G401.6 (cell line): ENCODE data around the gene BTBD7.
"Not testable (repeated sequence)": the region's sequence is repeated elsewhere in the genome, so short reads cannot be mapped to it uniquely, and the experiment has no call there.

Source experiments
- FAIRE-seq: peaks from 2 replicates; lab custom pipeline; 2012; peaks lifted over from hg19 to GRCh38; lab: Jason Lieb, UNC

The BTBD7 gene, protein sequence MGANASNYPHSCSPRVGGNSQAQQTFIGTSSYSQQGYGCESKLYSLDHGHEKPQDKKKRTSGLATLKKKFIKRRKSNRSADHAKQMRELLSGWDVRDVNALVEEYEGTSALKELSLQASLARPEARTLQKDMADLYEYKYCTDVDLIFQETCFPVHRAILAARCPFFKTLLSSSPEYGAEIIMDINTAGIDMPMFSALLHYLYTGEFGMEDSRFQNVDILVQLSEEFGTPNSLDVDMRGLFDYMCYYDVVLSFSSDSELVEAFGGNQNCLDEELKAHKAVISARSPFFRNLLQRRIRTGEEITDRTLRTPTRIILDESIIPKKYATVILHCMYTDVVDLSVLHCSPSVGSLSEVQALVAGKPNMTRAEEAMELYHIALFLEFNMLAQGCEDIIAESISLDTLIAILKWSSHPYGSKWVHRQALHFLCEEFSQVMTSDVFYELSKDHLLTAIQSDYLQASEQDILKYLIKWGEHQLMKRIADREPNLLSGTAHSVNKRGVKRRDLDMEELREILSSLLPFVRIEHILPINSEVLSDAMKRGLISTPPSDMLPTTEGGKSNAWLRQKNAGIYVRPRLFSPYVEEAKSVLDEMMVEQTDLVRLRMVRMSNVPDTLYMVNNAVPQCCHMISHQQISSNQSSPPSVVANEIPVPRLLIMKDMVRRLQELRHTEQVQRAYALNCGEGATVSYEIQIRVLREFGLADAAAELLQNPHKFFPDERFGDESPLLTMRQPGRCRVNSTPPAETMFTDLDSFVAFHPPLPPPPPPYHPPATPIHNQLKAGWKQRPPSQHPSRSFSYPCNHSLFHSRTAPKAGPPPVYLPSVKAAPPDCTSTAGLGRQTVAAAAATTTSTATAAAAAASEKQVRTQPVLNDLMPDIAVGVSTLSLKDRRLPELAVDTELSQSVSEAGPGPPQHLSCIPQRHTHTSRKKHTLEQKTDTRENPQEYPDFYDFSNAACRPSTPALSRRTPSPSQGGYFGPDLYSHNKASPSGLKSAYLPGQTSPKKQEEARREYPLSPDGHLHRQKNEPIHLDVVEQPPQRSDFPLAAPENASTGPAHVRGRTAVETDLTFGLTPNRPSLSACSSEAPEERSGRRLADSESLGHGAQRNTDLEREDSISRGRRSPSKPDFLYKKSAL

DNA sequence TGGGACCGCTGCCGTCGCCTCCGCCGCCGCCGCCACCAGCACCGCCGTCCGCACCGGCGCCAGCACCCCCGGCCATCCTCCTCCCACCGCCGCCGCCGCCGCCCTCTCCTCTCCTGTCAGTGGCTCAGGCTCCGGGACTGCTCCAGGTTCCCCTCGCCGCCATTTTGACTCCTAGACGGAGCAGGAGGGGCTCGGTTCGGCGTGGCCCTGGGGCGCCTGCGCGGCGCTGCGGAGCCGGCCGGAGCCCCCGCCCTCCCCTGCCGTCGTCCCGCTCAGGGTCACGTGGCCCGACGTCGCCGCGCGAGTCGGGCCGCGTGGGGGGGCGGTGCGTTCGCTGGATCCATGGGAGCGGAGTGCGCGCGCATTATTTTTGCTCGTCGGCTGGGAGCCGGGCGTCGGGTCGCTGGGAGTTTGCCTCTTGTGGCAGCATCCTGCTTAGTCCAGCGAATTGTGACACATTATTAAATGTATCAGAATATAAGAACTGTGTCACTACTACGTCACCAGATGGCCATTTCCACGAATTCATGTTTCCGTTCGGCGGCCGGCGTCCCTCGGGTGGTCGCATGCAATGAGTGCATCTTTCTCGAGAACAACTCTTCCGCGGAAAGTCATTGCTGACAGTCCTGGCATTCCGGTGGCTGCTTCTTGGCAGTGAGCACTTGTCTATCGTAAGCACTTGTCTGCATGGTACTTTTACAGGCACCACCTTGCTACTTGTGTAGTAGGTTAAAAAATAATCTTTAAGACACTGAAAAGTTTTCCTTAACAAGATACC, at the start of gene BTBD7:
Gene BTBD7, minus strand, starts transcription at position 184 of the 778 bp plus-strand sequence. CDS start 36,985 bp downstream, outside the sequence.
- FAIRE-seq = no peak

DNA sequence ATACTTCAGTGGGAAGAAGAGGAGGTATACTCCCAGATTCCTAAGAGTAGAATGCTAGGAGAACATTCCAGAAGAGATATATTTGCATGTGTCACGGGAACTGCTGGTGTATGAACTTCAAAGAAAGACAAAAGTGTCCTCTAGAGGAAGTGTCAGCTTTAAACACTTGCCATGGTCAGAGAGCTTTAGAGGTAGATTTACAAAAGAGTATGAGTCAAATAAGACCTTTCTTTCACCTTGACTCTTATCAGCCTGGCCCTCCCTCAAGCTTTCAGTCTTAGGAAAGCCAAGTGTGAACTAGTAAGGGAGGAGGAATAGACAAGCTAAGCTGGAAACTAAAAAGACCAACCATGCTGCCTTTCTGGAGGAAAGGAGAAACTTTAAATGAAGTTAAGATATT, 48.8 kb upstream of the BTBD7 start:
- no peak for FAIRE-seq

DNA sequence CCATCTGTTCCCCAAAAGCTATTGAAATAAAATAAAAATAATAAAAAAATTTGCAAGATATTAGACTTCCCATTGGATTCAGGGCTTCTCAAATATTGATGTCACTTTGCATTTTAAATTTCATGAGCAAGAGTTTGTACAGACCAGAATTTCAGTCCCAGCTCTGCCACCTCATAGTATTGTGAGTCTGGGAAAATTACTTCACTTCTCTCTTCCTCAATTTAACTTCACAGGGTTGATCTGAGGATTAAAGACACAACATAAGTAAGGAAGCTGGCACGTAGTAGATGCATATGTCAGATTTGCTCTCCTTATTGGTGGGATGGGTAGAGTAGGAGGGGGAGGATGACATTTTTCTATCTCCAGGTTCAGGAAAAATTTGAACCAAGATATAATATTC, 47.0 kb upstream of the BTBD7 start:
- FAIRE-seq = no peak

DNA sequence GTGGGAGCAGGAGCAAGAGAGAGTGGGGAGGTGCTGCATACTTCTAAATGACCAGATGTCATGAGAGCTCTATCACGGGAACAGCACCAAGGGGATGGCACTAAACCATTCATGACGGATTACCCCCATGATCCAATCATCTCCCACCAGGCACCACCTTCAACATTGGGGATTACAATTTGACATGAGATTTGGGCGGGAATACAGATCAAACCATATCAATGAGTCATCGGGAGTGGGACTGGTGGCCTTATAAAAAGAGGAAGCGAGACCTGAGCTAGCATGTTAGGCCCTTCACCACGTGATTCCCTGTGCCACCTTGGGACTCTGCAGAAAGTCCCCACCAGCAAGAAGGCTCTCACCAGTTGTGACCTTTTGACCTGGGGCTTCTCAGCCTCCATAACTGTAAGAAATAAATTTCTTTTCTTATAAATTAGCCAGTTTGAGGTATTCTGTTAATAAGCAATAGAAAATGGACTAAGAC, 42.9 kb upstream of the BTBD7 start:
- FAIRE-seq = no peak

DNA sequence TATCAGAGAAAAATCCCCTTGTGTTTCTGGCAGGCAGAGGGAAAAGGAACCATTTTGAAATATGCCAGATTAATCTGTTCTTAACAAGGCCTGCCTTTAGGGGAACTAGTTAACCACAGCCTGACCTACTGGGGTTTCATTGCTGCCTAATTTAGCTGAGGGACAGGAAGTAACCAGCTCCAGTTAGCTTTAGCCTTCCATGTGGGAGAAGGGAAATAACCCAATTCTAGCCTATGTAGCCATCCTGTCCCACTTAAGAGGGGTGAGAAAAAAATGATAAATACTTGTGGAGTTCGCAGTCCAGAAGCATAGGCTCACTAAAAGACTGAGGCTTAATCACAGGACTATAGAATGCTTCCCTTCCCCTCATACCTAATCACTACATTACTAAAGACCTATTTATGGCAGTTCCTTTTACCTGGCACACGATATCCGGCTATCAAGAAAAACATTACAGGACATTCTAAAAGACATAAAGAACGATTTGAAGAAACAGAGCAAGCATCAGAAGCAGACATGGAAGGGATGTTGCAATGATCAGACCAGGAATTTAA, 37.0 kb upstream of the BTBD7 start:
- no peak for FAIRE-seq

DNA sequence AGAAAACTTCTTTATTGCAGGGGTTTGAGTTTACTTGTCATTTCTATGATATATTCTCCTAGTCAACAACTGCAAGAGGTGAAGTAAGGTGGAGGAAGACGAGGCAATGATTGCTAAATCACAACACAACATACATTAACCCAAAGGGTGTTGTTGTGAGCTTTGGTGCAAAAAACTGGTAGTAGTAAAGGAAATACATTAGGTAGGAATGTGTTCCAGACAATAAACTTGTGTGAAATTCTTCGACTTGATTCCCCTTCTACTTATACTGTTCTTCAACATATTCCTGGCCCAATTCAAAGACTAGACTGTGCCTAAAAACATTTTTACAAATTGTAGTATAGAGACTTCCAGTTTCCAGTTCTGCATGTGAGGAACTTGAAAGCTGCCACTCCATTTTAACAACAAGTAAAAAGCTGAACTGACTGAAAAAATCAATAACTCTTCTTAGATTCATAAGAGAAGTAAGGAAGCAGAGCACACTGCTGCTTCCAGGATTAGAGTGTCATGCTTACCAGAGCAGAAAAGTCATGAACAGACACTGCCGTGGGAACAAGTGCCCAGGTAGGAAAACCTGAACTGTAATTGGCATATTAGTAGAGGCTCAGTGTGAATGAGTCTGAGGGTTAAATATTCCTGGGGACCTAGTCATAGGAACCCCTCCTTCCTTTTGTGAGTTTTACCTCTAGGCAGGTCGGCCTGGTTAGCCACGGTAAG, 36.3 kb upstream of the BTBD7 start:
- FAIRE-seq = no peak

DNA sequence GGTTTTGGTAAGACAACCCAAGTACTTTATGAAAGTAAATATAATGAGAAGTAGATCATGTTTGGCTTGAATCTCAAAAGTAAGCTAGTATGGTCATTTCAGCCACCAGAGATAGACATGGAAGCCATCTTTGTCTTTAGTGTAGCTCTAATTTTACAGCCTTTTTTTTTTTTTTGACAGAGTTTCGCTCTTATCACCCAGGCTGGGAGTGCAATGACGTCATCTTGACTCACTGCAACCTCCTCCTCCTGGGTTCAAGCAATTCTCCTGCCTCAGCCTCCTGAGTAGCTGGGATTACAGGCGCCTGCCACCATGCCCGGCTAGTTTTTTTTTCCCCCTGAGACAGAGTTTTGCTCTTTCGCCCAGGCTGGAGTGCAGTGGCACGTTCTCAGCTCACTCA, 22.0 kb upstream of the BTBD7 start:
- FAIRE-seq = not testable (repeated sequence)

DNA sequence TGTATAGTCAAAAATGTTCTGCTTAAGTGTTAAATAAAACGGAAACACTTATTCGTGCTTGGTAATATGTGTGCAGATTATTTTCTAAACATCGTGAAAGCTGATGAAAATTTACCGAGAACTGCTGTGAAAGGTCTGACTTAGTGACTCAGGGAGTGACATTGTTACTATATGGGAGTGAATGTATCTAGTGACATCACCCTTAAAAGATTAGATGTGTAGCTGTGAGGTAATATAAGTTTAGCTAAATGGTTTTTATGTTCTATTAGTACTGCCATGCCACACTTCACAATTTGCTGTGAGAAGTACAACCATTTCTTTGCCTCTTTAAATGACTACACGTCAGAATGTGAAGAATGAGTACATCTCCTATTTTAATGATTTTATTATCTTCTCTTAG, 15.5 kb upstream of the BTBD7 start:
- no peak for FAIRE-seq

DNA sequence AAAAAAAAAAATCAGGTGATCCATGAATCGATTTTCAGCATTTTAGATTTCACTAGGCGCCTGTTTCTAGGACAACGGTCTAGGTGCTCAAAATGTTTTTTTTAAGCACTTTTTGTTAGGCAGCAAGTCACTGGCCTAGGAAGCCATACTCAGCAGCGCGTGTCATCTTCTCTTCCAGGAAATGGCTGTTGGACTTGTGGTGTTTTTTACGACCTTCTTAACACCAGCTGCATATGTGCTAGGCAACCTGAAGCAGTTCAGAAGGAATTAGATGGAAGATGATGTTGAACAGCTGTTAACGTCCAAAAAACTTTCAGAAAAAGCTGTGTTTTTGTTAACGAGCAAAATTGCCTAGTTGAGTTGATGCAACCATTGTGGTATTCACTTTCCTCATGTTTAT, 15.0 kb upstream of the BTBD7 start:
- FAIRE-seq = no peak

DNA sequence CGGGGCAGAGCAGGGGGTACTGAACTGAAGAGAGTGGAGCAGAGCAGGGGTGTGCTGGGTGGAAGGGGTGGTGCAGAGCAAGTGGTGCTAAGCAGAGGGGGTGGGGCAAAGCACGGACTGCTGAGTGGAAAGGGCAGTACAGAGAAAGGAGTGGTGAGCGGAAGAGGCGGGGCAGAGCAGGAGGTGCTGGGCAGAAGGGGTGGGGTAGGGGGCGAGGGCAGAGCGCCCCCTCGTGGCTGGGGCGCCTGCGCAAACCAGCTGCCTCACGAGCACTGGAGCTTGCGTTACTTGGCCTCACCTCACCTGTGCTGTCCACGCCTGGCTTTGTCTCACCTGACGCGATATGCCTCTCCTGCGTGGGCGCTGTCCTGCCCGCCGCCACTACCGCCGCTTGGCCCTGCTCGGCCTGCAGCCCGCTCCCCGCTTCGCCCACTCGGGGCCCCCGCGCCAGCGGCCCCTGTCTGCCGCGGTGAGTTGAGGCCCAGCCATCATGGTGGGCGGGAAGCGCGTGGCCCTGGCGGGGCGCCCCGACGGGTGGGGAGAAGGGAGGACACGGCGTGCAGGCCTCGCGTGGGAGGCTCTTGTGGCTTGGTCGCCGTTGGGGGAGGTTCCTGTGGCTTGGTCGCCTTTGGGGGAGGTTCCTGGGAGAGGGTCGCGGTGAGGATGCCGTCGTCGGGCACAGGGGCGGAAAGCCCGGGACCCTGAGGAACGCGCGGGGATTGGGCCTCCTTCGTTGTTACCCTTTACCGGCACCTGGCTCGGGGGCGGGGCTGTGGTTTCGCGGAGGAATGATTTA, 14.3 kb upstream of the BTBD7 start, which contains the start of gene COX8C:
Gene COX8C, plus strand, starts transcription at position 257 of the 796 bp plus-strand sequence. Its CDS starts 87 bp downstream, at position 344.
- FAIRE-seq = no peak

DNA sequence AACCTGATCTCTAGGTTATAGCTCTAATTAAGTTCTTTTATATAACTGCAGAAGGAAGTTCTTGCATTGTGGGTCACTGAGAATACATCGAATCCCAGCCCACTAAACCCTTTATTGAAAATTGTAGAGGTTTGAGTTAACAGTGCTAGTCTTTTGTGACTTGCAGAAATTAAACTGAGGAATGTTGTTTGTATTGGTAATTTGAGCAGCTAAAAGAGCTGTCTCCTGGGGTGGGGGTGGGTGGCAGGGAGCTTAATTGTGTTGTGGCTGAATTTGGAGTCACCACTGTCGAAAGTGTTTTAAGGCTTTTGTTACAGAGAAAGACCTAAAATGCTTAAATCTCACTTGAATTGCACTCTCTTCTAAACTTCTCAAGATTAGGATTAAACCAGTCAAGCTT, 11.0 kb upstream of the BTBD7 start:
- no peak for FAIRE-seq

DNA sequence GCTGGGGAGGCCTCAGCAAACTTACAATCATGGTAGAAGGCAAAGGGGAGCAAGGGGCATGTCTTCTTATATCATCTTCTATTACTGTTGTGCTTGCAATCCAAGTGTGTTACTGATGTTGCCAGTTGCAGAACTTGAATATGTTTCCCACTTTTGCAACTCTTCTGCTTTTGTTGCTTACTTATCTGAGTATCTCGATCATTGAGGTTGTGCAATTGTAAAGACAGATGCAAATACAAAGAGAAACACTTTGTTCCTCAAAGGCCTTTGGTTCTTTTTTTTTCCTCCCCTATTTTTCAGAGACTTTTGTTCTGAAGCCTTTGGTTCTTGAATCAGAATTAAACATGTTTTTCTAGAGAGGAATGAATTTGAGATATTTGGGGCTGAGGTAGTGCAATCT, 10.4 kb upstream of the BTBD7 start:
- FAIRE-seq = no peak

DNA sequence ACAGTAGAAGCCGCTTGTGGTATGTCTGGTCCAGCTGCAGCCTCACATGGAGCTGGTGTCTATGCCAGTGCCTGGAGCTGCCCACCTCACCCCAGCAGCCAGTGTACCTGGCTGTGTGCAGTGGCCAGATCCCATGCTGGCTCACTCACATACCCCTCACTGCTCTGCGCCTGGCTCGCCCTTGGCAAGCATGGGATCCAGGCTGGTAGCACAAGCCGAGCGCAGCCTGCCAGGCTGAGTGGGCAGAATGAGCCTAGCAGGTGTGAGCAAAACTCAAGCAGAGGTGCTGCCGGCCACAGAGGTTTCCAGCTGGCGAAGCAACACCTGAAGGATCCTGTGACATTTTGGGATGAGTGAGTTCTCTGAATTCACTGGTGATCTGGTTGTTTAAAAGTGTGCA, 5.0 kb upstream of the BTBD7 start:
- FAIRE-seq = no peak

DNA sequence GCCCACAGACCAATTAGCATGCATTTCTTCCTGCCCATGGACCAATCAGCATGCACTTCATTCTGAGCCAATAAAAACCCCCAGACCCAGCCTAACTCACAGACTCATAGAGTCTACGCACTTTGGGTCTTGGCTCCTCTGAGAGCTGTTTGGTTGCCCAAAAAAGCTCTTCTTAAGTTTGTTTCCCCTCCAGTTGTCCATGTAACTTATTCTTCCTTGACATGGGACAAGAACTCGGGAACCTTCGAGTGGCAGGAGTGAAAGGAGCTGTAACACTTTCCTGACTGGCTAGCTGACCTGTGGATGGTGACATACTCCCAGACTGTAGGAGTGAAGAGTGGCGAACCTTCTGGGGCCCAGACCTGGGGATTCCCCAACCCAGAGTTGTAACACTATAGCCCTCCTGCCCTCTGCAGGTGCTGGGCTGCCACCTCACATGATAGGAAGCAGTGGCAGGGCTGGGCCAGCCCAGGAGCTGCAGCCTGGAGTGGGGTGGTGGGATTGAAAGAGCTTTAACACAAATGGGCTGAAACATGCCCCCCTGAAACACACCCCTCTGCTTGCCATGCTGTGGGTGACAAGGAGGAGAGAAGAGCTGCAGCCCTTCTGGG, 4.4 kb upstream of the BTBD7 start:
- FAIRE-seq = no peak

DNA sequence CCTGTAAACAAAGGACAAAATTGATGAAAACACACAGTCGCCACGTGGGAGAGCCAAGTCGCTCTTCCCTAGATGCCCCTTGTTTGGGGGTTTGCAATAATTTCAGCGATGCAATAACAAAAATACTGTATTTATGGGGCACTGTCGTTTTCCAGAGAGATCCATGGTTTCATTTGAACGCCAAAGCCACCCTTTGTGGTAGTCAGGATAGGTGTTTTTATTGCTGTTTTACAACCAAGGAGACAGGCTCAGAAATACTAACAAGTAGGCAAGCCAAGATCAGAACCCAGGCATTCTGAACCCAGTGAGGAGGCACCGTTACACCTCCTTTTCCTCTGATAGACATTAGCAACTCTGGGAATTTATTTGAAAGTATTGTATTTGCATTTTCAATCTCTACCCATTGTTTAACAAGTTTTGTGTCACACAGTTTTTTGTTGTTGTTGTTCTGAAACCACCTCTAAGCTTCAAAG, 831 bp upstream of the BTBD7 start:
- no peak for FAIRE-seq

DNA sequence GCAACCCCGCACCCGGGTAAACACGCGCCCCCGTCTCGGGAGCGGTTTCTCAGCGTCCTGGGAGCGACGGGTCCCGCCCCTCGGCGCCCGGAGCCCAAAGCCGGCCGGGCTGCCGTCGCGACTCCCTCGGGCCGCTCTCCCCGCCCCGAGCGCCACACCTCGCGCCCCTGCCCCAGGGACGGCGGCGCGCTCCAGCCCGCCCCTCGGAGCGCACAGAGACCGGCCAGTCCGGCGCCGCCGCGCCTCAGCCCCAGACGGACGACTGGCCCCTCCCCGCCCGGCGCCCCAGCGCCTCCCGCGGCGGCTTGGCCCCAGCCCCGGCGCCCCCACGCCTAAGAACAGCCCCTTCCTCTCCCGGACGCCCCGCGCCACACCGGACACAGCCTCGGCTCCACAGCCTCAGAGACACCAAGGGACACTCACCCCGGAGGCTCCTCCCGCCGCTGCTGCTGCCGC, 411 bp downstream of the BTBD7 start:
- no peak for FAIRE-seq

DNA sequence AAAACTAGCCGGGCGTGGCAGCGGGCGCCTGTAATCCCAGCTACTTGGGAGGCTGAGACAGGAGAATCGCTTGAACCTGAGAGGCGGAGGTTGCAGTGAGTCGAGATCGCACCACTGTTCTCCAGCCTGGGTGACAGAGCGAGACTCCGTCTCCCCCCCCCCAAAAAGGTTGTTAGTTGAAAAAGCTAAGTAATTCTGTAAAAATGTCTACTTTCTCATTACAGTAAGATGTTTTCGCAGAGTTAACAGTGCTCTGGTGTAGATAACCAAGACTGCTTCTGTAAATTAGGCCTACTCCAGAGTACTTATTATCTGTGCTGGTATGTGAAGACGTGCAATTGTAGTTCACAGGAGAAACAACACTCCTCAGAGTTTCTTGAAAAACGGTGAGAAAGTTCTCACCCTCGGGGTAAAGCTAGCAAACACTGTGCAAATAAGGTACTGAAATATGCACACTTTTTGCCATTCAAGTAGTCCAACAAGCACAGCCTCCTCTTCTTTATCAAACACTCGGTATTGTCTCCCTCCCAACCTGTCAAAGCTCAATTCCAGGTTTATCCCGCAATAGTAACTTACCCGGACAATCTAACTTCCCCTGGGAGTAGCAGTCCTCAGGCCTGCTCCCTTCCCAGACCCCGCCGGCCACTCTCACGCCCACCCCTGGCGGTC, 974 bp downstream of the BTBD7 start:
- FAIRE-seq = no peak

DNA sequence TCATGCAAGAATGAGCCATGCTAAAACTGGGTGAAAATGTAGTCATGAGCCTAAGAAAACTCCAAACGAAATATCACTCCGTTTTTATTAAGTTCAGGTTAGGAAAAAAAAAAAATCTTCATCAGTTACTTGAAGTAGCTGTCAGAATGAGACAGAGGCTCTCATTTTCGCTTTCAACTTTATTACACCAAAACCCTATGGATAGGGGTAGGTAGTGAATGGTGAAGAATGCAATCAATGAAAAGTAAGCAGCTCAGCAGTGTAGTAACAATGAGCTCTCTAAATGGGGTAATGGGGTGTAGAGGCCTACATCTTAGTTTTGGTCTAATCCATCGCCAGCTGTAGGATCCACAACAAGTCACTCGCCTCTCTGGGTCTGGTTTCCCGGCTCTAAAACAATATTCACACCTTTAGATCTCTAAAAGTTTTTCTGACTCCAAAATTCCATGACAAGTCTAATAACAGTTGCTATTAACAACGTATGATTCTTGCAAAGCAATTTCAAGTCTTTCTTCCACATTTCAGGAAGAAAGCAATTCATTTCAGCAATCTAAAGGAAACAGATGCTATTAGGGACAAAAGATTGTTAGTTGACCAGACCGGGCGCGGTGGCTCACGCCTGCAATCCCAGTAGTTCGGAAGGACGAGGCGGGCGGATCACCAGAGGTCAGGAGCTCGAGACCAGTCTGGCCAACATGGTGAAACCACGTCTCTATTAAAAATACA, 1.7 kb downstream of the BTBD7 start:
- no peak for FAIRE-seq
